Measurements from ENCODE around the gene ACTL8.

- TF ChIP-seq CTCF (IDR thresholded peaks at IDR 0.05) (no peak), SIN3A (IDR thresholded peaks at IDR 0.05; ENCODE audit: borderline replicate concordance, insufficient read depth, low read depth, low read length) (no peak)
These were observed 86.8 kb downstream of the ACTL8 start for GRCh38 chr1:17841944-17842343.

Data from Panc1 (cell line).